ENCODE results near the gene FOXP1. TPM values are rescaled to one million over a fixed set of nuclear protein-coding genes. Genes with fewer than 3 reads are reported as not detected.

The FOXP1 gene
- total and polyA plus RNA-seq, 2 donors (not counting 1 experiment from before 2014, with no cell fraction given) = 91.1 to 508 TPM

- H3K9me3 Mint-ChIP-seq (ENCODE audit: insufficient read depth) = no peaks in the 10 kb centered on the region
- CTCF ChIA-PET = no interaction called here
- H3K4me3 Mint-ChIP-seq = no peak overlapping the region
- Histone ChIP-seq H3K9me3 (ENCODE audit: control extremely low read depth in 1 of 3, control insufficient read depth in 2 of 3, insufficient read depth in 1 of 3, low read length in 2 of 3) (no peaks in the 10 kb centered on the region), H4K20me1 (ENCODE audit: control insufficient read depth, insufficient read depth, low read length, poor library complexity, severe bottlenecking) (no peaks in the 10 kb centered on the region), H3K4me1 (ENCODE audit: control insufficient read depth in 2 of 2, insufficient read depth in 2 of 2, low read length in 2 of 2) (peaks cover 8% of the 10 kb centered on the region in 2 donors), H3K9ac (ENCODE audit: low read length) (no peak overlapping the region), H3K79me2 (ENCODE audit: control insufficient read depth, insufficient read depth, low read length) (no peaks in the 10 kb centered on the region), H3K36me3 (replicated peaks in 1 of 2; ENCODE audit: control extremely low read depth in 1 of 2, control insufficient read depth in 1 of 2, extremely low read depth in 1 of 2, insufficient read depth in 2 of 2, low read length in 1 of 2) (no peaks in the 10 kb centered on the region), H3K4me3 (ENCODE audit: control extremely low read depth in 1 of 5, extremely low read depth in 1 of 5, insufficient read depth in 1 of 5, low read depth in 2 of 5, low read length in 4 of 5) (no peak overlapping the region), H3K4me2 (replicated peaks; ENCODE audit: low read depth, low read length, poor library complexity, severe bottlenecking) (no peak overlapping the region), H3K27ac (ENCODE audit: low read length in 2 of 2) (no peak overlapping the region), H3K27me3 (replicated peaks in 1 of 4; ENCODE audit: control extremely low read depth in 1 of 4, control insufficient read depth in 3 of 4, insufficient read depth in 4 of 4, low read length in 3 of 4) (peaks cover 0 to 2% (median 0%) of the 10 kb centered on the region in 4 experiments), H2AFZ (ENCODE audit: insufficient read depth, low read depth, low read length, poor library complexity, severe bottlenecking) (no peak overlapping the region)
- no peak for DNase-seq
- H3K27me3 Mint-ChIP-seq = peaks cover 20% of the 10 kb centered on the region
- POLR2A ChIA-PET = no interaction called here
- intact Hi-C loops (cut with micrococcal nuclease) = no loop called here
- H3K27ac Mint-ChIP-seq = no peak overlapping the region
- ATAC-seq (ENCODE audit: low read depth) = no peak
- no peak for TF ChIP-seq CTCF (IDR thresholded peaks at IDR 0.05)
- no peak for TF ChIP-seq EZH2 (IDR thresholded peaks at IDR 0.05; ENCODE audit: borderline replicate concordance, insufficient read depth, low read depth, low read length, poor library complexity, severe bottlenecking)
- H3K4me1 Mint-ChIP-seq = peaks cover 8% of the 10 kb centered on the region
Observed at GRCh38 chr3:71625676-71626075, 42.1 kb upstream of the FOXP1 start.

- H3K4me3 ChIP-seq (ENCODE audit: control extremely low read depth in 1 of 5, extremely low read depth in 1 of 5, insufficient read depth in 1 of 5, low read depth in 2 of 5, low read length in 4 of 5) = no peak overlapping the region
- no peaks in the 10 kb centered on the region for H4K20me1 ChIP-seq (ENCODE audit: control insufficient read depth, insufficient read depth, low read length, poor library complexity, severe bottlenecking)
- H3K4me1 ChIP-seq (ENCODE audit: control insufficient read depth in 2 of 2, insufficient read depth in 2 of 2, low read length in 2 of 2) = no peaks in the 10 kb centered on the region
- H3K9ac ChIP-seq (ENCODE audit: low read length) = no peak overlapping the region
- H3K9me3 ChIP-seq (ENCODE audit: control extremely low read depth in 1 of 3, control insufficient read depth in 2 of 3, insufficient read depth in 1 of 3, low read length in 2 of 3) = no peaks in the 10 kb centered on the region
- ChIA-PET CTCF (no interaction called here), POLR2A (no interaction called here)
- no peak overlapping the region for H3K27ac ChIP-seq (ENCODE audit: low read length in 2 of 2)
- no peak overlapping the region for H3K4me2 ChIP-seq (replicated peaks; ENCODE audit: low read depth, low read length, poor library complexity, severe bottlenecking)
- no CpG with 5 or more reads among the region's 9 CpGs for WGBS (ENCODE audit: insufficient coverage)
- DNase-seq (no peak), ATAC-seq (ENCODE audit: low read depth) (no peak)
- TF ChIP-seq CTCF (IDR thresholded peaks at IDR 0.05) (no peak), EZH2 (IDR thresholded peaks at IDR 0.05; ENCODE audit: borderline replicate concordance, insufficient read depth, low read depth, low read length, poor library complexity, severe bottlenecking) (no peak)
- no peak overlapping the region for H2AFZ ChIP-seq (ENCODE audit: insufficient read depth, low read depth, low read length, poor library complexity, severe bottlenecking)
- no peaks in the 10 kb centered on the region for H3K79me2 ChIP-seq (ENCODE audit: control insufficient read depth, insufficient read depth, low read length)
- no peaks in the 10 kb centered on the region for H3K4me1 Mint-ChIP-seq
- H3K36me3 ChIP-seq (replicated peaks in 1 of 2; ENCODE audit: control extremely low read depth in 1 of 2, control insufficient read depth in 1 of 2, extremely low read depth in 1 of 2, insufficient read depth in 2 of 2, low read length in 1 of 2) = no peaks in the 10 kb centered on the region
- H3K9me3 Mint-ChIP-seq (ENCODE audit: insufficient read depth) = no peaks in the 10 kb centered on the region
- H3K27ac Mint-ChIP-seq = no peak overlapping the region
- no peak overlapping the region for H3K4me3 Mint-ChIP-seq
- peaks cover 20% of the 10 kb centered on the region for H3K27me3 Mint-ChIP-seq
- intact Hi-C loops (cut with micrococcal nuclease) = no loop called here
- peaks cover 0 to 2% (median 0%) of the 10 kb centered on the region in 4 experiments for H3K27me3 ChIP-seq (replicated peaks in 1 of 4; ENCODE audit: control extremely low read depth in 1 of 4, control insufficient read depth in 3 of 4, insufficient read depth in 4 of 4, low read length in 3 of 4)
Observed at GRCh38 chr3:71621825-71622537, 38.5 kb upstream of the FOXP1 start.

Measured in B cell (primary cell).